Adrenal gland (tissue), 5 donors: ENCODE data around the gene CLIP4.

Experiments
- CTCF ChIP-seq, 6 experiments: fragments of 450-650 bp in 4 of 6; fragments of 200-600 bp in 2 of 6; sonication (generic) in 1 of 6; IDR thresholded peaks; 1 replicate in 5 of 6; 2 replicates in 1 of 6; pipeline versions ENCODE4 v1.5.1 to v1.8.0; 2016 to 2021; ENCODE audit warnings: antibody characterized with exemption in 6 of 6, mild to moderate bottlenecking in 2 of 6, moderate library complexity in 1 of 6
- POLR2A ChIP-seq, 2 donors: fragments of 450-650 bp; IDR thresholded peaks; one replicate each; pipeline ENCODE4 v1.6.1; 2017; ENCODE audit warnings: antibody characterized with exemption in 2 of 2, mild to moderate bottlenecking in 2 of 2, moderate library complexity in 1 of 2
- donor health status: DM: no; HTN: no; CAD: no.

GRCh38 chr2:29082804-29083495 is 32.3 kb upstream of the CLIP4 start:
- TF ChIP-seq CTCF (IDR thresholded peaks at IDR 0.05): no peak
- no peak for TF ChIP-seq POLR2A (IDR thresholded peaks at IDR 0.05)
